MCF 10A (cell line): Measurements from ENCODE around the gene NLGN4X. TPM values are rescaled to one million over a fixed set of nuclear protein-coding genes. Genes with fewer than 3 reads are reported as not detected.

Experiments
- BruUV-seq: library from RNA; stranded (reverse); fragments of 400-500 nt; replicated peaks from 2 replicates; lab custom pipeline; 2021; lab: Mats Ljungman, UMichigan
- CTCF ChIA-PET: fragments of 300-600 bp; sonication (Branson Sonifier 250); formaldehyde crosslinking; extraction: SDS; loops from one replicate; lab custom pipeline; 2021; ENCODE audit warnings: antibody characterized with exemption, inconsistent platforms; lab: Yijun Ruan, JAX
- POLR2A ChIA-PET: fragments of 300-600, 350-650 bp; sonication (Branson Sonifier 250); formaldehyde crosslinking; extraction: SDS; loops from one replicate; lab custom pipeline; 2020; ENCODE audit warnings: antibody characterized with exemption, inconsistent platforms; lab: Yijun Ruan, JAX
- DNase-seq: peaks from one replicate; pipeline ENCODE4 v3.0.0-alpha.2; 2018; ENCODE audit not compliant: unreplicated experiment
- H3K27ac Mint-ChIP-seq: one replicate; pipeline ENCODE4 v1.8.0; 2022; ENCODE audit warnings: mild to moderate bottlenecking, low read depth, mixed read lengths; ENCODE audit not compliant: unreplicated experiment
- H3K27me3 Mint-ChIP-seq: one replicate; pipeline ENCODE4 v1.8.0; 2022; ENCODE audit warnings: mixed read lengths; ENCODE audit not compliant: insufficient read depth, unreplicated experiment
- H3K36me3 Mint-ChIP-seq: one replicate; pipeline ENCODE4 v1.8.0; 2022; ENCODE audit warnings: mild to moderate bottlenecking, moderate library complexity, mixed read lengths; ENCODE audit not compliant: insufficient read depth, unreplicated experiment
- H3K4me1 Mint-ChIP-seq: one replicate; pipeline ENCODE4 v1.8.0; 2022; ENCODE audit warnings: mixed read lengths; ENCODE audit not compliant: insufficient read depth, unreplicated experiment
- H3K4me3 Mint-ChIP-seq: one replicate; pipeline ENCODE4 v1.8.0; 2022; ENCODE audit warnings: mild to moderate bottlenecking, moderate library complexity, mixed read lengths; ENCODE audit not compliant: unreplicated experiment
- H3K9me3 Mint-ChIP-seq: one replicate; pipeline ENCODE4 v1.8.0; 2022; ENCODE audit warnings: mixed read lengths; ENCODE audit not compliant: unreplicated experiment
- CTCF ChIP-seq: fragments of 200-600 bp; IDR thresholded peaks from one replicate; pipeline ENCODE4 v1.8.0; 2022; ENCODE audit warnings: antibody characterized with exemption, mild to moderate bottlenecking; ENCODE audit not compliant: unreplicated experiment
- intact Hi-C: fragments of 100-400 bp; cut with micrococcal nuclease; formaldehyde crosslinking; loops from 2 replicates; pipeline ENCODE4 v1.14.1; 2022
- total RNA-seq: library from RNA; stranded (reverse); gene quantifications from 2 replicates; pipeline ENCODE4 v1.2.3, GENCODE V29; 2022

Gene NLGN4X
- total RNA-seq, 1 experiment from 2014 or later = 1.6 TPM

- POLR2A ChIA-PET = no interaction called here
- DNase-seq = no peak
- CTCF ChIA-PET = no interaction called here
- no peaks in the 10 kb centered on the region for H3K27me3 Mint-ChIP-seq
- peaks cover 17% of the 10 kb centered on the region for H3K9me3 Mint-ChIP-seq
- H3K4me1 Mint-ChIP-seq = no peaks in the 10 kb centered on the region
- H3K4me3 Mint-ChIP-seq = no peak overlapping the region
- intact Hi-C loops = no loop called here
- H3K36me3 Mint-ChIP-seq = no peaks in the 10 kb centered on the region
- BruUV-seq = no TSS peak
- no peak for TF ChIP-seq CTCF
- no peak overlapping the region for H3K27ac Mint-ChIP-seq
Measured at GRCh38 chrX:6049132-6049531, 179.5 kb downstream of the NLGN4X start.

- no TSS peak for BruUV-seq
- ChIA-PET POLR2A (no interaction called here), CTCF (no interaction called here)
- no peak for TF ChIP-seq CTCF
- Mint-ChIP-seq H3K27me3 (no peaks in the 10 kb centered on the region), H3K36me3 (peaks cover 4% of the 10 kb centered on the region), H3K27ac (no peak overlapping the region), H3K4me3 (no peak overlapping the region), H3K9me3 (no peaks in the 10 kb centered on the region), H3K4me1 (no peaks in the 10 kb centered on the region)
- intact Hi-C loops = no loop called here
- DNase-seq = peak; percentile 31
Measured at GRCh38 chrX:6041630-6042029, 187.0 kb downstream of the NLGN4X start.

DNA sequence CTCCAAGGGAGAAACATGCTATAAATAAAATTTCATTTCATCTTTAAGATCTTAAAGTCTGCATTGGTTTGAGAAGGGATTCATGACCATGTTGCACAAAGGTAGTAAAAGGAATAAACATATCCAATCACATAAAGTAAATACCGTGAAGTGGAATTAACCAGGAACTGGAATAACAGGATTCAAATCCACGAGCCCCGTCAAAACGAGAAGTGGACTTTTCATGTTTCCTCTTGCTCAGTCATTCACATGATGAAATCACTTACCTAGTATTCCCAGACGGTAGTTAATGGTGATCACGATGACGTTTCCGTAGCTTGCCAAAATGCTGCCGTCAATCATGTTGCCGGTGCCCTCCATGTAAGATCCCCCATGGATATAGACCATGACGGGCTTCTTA, 199.7 kb downstream of the NLGN4X start:
- Mint-ChIP-seq H3K4me1 (peaks cover 3% of the 10 kb centered on the region), H3K27me3 (no peaks in the 10 kb centered on the region), H3K27ac (no peak overlapping the region), H3K4me3 (no peak overlapping the region), H3K36me3 (no peaks in the 10 kb centered on the region), H3K9me3 (no peaks in the 10 kb centered on the region)
- DNase-seq = no peak
- no TSS peak for BruUV-seq
- intact Hi-C loops = no loop called here
- CTCF ChIA-PET = no interaction called here
- no peak for TF ChIP-seq CTCF
- POLR2A ChIA-PET = no interaction called here

- Mint-ChIP-seq H3K4me3 (no peak overlapping the region), H3K9me3 (no peaks in the 10 kb centered on the region), H3K36me3 (no peaks in the 10 kb centered on the region), H3K4me1 (peaks cover 9% of the 10 kb centered on the region), H3K27ac (no peak overlapping the region), H3K27me3 (no peaks in the 10 kb centered on the region)
- intact Hi-C loops = no loop called here
- TF ChIP-seq CTCF = no peak
- no peak for DNase-seq
- ChIA-PET CTCF (no interaction called here), POLR2A (no interaction called here)
- BruUV-seq = no TSS peak
Measured at GRCh38 chrX:6026980-6027379, 201.7 kb downstream of the NLGN4X start.
